ENCODE data around the gene GLRA1.
"Not testable (repeated sequence)": the region's sequence is repeated elsewhere in the genome, so short reads cannot be mapped to it uniquely, and the experiment has no call there.

The GLRA1 gene

GRCh38 chr5:151921916-151922315, 2.7 kb downstream of the GLRA1 start:
- no peak for DNase-seq (ENCODE audit: extremely low read depth in 1 of 2, low read depth in 1 of 2)

GRCh38 chr5:151917904-151918303, 6.7 kb downstream of the GLRA1 start:
- no peak for DNase-seq (ENCODE audit: extremely low read depth in 1 of 2, low read depth in 1 of 2)

DNA sequence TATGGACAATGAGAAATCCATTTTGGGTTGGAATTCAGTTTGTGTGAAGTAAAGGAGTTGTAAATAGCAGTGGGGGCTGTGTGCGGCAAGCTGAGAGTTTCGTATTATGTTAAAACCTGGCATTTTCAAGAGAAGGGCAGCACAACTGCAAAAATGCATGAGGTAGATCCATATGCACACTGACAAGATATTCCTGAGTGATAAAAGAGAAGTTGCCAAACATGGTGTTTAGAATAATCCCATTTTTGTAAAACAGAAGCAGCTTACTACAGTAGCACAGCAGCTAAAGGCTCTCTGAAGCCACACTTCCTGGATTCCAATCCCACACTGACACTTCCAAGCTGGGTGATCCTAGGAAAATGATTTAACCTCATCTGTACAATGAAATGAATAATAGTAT, 11.2 kb downstream of the GLRA1 start:
- no peak for DNase-seq (ENCODE audit: extremely low read depth in 1 of 2, low read depth in 1 of 2)

GRCh38 chr5:151912360-151912759, 12.3 kb downstream of the GLRA1 start:
- DNase-seq (ENCODE audit: extremely low read depth in 1 of 2, low read depth in 1 of 2), result no peak

DNA sequence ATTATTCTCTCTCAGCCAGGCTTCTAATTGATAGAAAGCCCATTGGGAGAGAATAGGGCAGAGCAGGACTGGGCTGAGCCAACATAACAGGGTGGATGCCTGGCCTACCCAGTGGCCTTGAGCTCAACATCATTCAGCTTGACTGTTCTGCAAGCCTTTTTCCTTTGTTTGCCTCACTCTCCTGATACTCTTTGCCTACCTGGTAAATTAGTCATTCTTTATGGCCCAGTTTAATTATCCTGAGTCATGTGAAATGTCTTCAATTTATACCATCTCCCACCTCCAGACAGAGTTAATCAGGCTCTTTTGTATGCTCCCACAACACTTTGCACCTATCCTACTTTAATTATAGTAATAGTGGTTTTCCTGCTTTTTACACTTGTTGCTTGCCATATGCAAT, 13.6 kb downstream of the GLRA1 start:
- no peak for DNase-seq (ENCODE audit: extremely low read depth in 1 of 2, low read depth in 1 of 2)

DNA sequence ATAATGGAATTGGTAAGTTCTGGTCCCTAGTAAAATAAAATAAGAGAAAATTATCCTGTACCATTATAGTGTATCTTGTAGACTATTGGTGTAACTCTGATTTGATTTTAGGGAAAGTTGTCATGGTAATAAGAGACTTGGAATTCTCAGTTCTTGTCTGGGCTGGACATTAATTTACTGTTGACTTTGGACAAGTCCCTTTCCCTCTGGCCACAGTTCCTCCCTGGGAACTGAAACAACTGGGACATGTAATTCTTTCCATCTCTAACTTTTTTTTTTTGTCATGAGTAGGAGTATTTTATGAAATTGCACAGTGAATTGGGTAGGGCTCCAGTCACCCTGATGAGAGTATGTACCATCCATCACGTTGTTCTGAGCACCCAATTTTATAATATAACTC, 15.0 kb downstream of the GLRA1 start:
- DNase-seq (ENCODE audit: extremely low read depth in 1 of 2, low read depth in 1 of 2), result no peak

DNA sequence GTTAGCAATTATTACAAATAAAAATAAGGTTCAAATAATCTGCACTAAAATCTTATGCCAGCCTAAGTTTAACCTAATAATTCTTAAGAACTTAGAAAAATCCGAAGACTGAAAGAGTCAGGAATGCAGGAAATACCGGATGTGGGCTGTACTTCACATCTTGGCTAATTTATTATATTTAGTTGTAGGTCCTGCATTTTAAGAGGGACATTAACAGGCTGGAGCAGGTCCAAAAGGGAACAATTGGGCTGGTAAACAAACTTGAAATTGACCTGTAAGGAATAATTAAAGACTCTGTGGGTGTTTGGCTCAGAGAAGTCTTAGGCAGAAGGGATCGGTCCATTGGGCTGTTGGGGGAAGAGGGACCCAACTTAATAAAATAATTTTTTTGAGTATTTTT, 18.4 kb downstream of the GLRA1 start:
- DNase-seq (ENCODE audit: extremely low read depth in 1 of 2, low read depth in 1 of 2), result no peak

DNA sequence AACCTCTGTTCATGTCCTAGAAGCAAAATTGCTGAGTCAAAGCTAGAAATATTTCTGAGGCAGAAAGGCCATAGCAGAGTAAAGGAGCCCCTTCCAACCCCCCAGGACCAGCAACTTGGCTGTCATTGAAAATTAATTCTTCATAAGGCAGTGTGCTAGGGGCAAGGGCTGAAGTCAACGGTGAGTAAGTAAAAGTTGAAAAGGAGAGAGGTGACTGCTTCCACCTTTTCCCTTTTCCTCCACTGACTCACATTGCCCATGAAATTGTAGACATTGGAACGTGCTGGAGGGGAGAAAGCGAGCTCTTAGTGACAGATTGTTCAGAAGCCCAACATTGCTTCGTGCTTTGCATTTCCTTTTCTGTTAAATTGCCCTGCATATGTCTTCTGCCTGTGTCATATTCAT, 19.1 kb downstream of the GLRA1 start:
- DNase-seq (ENCODE audit: extremely low read depth in 1 of 2, low read depth in 1 of 2), result no peak

DNA sequence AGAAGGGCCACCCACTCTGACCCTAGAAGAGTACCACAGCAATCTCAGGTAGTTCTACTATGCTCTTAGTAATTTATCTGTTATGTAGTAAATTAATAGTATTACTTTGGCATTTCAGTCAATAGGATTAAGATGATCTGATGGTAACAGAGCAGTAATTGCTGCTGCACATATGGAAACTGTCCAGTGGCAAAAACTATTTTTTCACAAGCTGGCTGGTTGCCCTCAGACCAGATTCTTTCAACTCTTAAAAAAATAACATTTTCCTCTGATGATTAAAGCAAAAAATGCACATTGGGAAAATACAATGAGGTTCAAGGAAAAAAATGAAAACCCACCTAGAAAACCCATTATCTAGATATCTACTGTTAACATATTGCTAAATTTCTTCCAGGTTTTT, 19.7 kb downstream of the GLRA1 start:
- DNase-seq (ENCODE audit: extremely low read depth in 1 of 2, low read depth in 1 of 2), result no peak

DNA sequence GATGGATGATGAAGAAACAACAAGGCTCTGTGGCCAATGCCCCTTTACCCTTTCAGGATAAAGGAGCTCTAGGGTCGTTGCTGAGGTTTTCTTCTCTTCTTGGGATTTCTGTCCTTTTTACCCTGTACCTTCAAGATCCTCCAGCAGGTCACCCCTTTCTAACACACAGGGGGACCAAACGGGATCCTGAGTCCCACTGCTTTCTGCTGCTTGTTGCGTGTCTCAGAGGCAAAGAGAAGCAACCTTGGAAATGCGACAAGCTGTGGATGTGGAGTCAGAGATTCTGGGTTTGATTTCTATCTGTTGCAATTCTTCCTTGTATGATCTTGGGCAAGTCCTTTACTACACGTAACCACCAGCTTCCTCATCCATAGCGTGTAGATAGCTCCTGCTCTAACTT, 20.5 kb downstream of the GLRA1 start:
- no peak for DNase-seq (ENCODE audit: extremely low read depth in 1 of 2, low read depth in 1 of 2)

GRCh38 chr5:151903243-151903653, 21.4 kb downstream of the GLRA1 start:
- DNase-seq (ENCODE audit: extremely low read depth in 1 of 2, low read depth in 1 of 2), result no peak

GRCh38 chr5:151902215-151902614, 22.4 kb downstream of the GLRA1 start:
- DNase-seq (ENCODE audit: extremely low read depth in 1 of 2, low read depth in 1 of 2), result no peak

DNA sequence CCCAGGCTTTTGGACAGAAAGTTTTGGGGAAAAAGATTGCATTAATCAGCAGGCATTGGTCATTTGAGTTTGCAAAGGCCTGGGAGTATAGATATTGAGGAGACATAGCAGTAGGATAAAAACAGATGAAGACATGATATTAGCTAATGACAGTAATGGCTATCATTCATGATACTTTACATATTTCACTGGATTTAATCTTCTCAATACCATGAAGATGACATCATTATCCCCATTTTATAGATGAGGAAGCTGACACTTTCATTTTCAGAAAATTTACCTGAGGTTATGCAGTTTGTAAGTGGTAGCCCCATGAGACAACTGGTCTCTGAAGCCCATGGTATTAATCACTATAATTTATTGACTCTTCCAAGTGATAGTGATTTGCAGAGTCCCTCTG, 23.0 kb downstream of the GLRA1 start:
- DNase-seq (ENCODE audit: extremely low read depth in 1 of 2, low read depth in 1 of 2), result no peak

GRCh38 chr5:151900891-151901290, 23.8 kb downstream of the GLRA1 start:
- DNase-seq (ENCODE audit: extremely low read depth in 1 of 2, low read depth in 1 of 2), result no peak

DNA sequence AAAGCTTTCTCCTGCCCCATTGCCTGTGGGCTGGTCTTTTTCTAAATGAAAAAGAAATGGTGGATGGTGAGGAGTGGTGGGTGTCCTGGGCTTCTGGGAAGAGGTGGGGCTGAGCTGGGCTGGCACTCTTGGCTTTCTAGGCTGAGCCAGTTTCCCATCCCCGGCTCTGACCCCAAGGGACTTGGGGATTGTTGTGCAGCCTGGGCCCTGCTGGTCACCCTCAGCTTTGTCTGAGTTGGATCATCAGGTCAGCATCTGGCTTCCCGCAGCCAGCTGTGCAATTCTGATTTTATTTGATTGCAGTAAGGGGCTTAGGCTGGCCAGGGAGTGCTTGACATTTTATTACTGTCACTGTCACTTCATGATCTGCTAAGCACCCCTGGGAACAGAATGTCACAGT, 25.3 kb downstream of the GLRA1 start:
- DNase-seq (ENCODE audit: extremely low read depth in 1 of 2, low read depth in 1 of 2), result no peak

DNA sequence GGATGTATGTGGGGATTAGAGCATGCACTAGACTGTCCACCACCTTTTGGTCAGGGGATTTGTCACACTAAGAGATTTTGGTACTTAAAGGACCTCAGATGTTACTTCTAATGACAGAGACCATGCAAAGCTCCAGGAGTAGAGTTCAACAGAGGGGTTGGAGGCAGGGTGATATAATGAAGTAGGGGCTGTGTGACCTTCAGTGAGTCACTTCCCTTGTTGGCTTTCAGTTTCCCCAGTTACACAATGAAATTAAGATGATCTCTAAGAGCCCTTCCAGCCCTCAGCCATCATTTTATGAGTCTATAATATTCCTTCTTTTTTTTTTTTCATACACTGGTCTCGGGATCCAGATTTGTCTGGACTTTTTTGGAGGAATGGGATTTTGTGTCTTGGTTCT, 26.8 kb downstream of the GLRA1 start:
- no peak for DNase-seq (ENCODE audit: extremely low read depth in 1 of 2, low read depth in 1 of 2)

- no peak for DNase-seq (ENCODE audit: extremely low read depth in 1 of 2, low read depth in 1 of 2)
Measured at GRCh38 chr5:151897020-151897552, 27.6 kb downstream of the GLRA1 start.

GRCh38 chr5:151896031-151896691, 28.5 kb downstream of the GLRA1 start:
- DNase-seq (ENCODE audit: extremely low read depth in 1 of 2, low read depth in 1 of 2), result no peak

- DNase-seq (ENCODE audit: extremely low read depth in 1 of 2, low read depth in 1 of 2), result no peak
Measured at GRCh38 chr5:151895660-151896030, 29.0 kb downstream of the GLRA1 start.

DNA sequence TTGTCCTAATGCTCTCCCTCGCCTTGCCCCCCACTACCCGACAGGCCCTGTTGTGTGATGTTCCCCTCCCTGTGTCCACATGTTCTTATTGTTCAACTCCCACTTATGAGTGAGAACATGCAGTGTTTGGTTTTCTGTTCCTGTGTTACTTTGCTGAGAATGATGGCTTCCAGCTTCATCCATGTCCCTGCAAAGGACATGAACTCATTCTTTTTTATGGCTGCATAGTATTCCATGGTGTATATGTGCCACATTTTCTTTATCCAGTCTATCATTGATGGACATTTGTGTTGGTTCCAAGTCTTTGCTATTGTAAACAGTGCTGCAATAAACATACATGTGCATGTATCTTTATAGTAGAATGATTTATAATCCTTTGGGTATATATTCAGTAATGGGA, 31.2 kb downstream of the GLRA1 start:
- DNase-seq (ENCODE audit: extremely low read depth in 1 of 2, low read depth in 1 of 2), result not testable (repeated sequence)

- no peak for DNase-seq (ENCODE audit: extremely low read depth in 1 of 2, low read depth in 1 of 2)
Measured at GRCh38 chr5:151892393-151892792, 32.3 kb downstream of the GLRA1 start.

GRCh38 chr5:151890299-151890698, 34.4 kb downstream of the GLRA1 start:
- DNase-seq (ENCODE audit: extremely low read depth in 1 of 2, low read depth in 1 of 2), result no peak

- no peak for DNase-seq (ENCODE audit: extremely low read depth in 1 of 2, low read depth in 1 of 2)
Measured at GRCh38 chr5:151889614-151890013, 35.0 kb downstream of the GLRA1 start.

Measured in activated CD8-positive, alpha-beta memory T cell treated with anti-CD3 and anti-CD28 coated beads for 1 hour (primary cell).